ENCODE measurements around the gene AP3S1. TPM values are rescaled to one million over a fixed set of nuclear protein-coding genes. Genes with fewer than 3 reads are reported as not detected.
A peak's percentile ranks its signal among the peaks of the same experiment; 100 is the strongest.

The AP3S1 gene
- polyA plus RNA-seq = 121 TPM
- long read RNA-seq, donor 1, transcript AP3S1-201 (6 exons, 1,730 nt) = major isoform, 38 of 38 reads
- long read RNA-seq, donor 1, partial matches to known transcripts = 0 of 38 reads
- long read RNA-seq, donor 1, other reads (novel, unspliced or antisense) = 0 of 38 reads
- long read RNA-seq, donor 2, transcript AP3S1-201 (6 exons, 1,730 nt) = major isoform, 84 of 201 reads
- long read RNA-seq, donor 2, partial matches to known transcripts = 117 of 201 reads
- long read RNA-seq, donor 2, other reads (novel, unspliced or antisense) = 0 of 201 reads
- long read RNA-seq, donor 3, transcript AP3S1-201 (6 exons, 1,730 nt) = major isoform, 91 of 98 reads
- long read RNA-seq, donor 3, partial matches to known transcripts = 5 of 98 reads
- long read RNA-seq, donor 3, other reads (novel, unspliced or antisense) = 0 of 98 reads
- long read RNA-seq, donor 4, transcript AP3S1-201 (6 exons, 1,730 nt) = major isoform, 12 of 12 reads
- long read RNA-seq, donor 4, partial matches to known transcripts = 0 of 12 reads
- long read RNA-seq, donor 4, other reads (novel, unspliced or antisense) = 0 of 12 reads
- long read RNA-seq, donor 5, transcript AP3S1-201 (6 exons, 1,730 nt) = major isoform, 26 of 28 reads
- long read RNA-seq, donor 5, partial matches to known transcripts = 0 of 28 reads
- long read RNA-seq, donor 5, other reads (novel, unspliced or antisense) = 0 of 28 reads
- long read RNA-seq, donor 6, transcript AP3S1-201 (6 exons, 1,730 nt) = major isoform, 48 of 48 reads
- long read RNA-seq, donor 6, partial matches to known transcripts = 0 of 48 reads
- long read RNA-seq, donor 6, other reads (novel, unspliced or antisense) = 0 of 48 reads
- long read RNA-seq, donor 7, transcript AP3S1-201 (6 exons, 1,730 nt) = major isoform, 27 of 27 reads
- long read RNA-seq, donor 7, partial matches to known transcripts = 0 of 27 reads
- long read RNA-seq, donor 7, other reads (novel, unspliced or antisense) = 0 of 27 reads
- long read RNA-seq, donor 8, transcript AP3S1-201 (6 exons, 1,730 nt) = major isoform, 54 of 54 reads
- long read RNA-seq, donor 8, partial matches to known transcripts = 0 of 54 reads
- long read RNA-seq, donor 8, other reads (novel, unspliced or antisense) = 0 of 54 reads
- long read RNA-seq, donor 9, transcript AP3S1-201 (6 exons, 1,730 nt) = major isoform, 69 of 69 reads
- long read RNA-seq, donor 9, partial matches to known transcripts = 0 of 69 reads
- long read RNA-seq, donor 9, other reads (novel, unspliced or antisense) = 0 of 69 reads
- long read RNA-seq, donor 10, transcript AP3S1-201 (6 exons, 1,730 nt) = major isoform, 64 of 212 reads
- long read RNA-seq, donor 10, partial matches to known transcripts = 147 of 212 reads
- long read RNA-seq, donor 10, other reads (novel, unspliced or antisense) = 0 of 212 reads
- long read RNA-seq, donor 11, transcript AP3S1-201 (6 exons, 1,730 nt) = major isoform, 52 of 53 reads
- long read RNA-seq, donor 11, partial matches to known transcripts = 0 of 53 reads
- long read RNA-seq, donor 11, other reads (novel, unspliced or antisense) = 0 of 53 reads

- peaks cover 10% of the 10 kb centered on the region for H3K36me3 ChIP-seq (ENCODE audit: control insufficient read depth, insufficient read depth, low read length)
- peak within 1 kb of the TSS; percentile 92 for H3K27ac ChIP-seq (ENCODE audit: low read length)
- no peaks in the 10 kb centered on the region for H3K27me3 ChIP-seq (ENCODE audit: control insufficient read depth, insufficient read depth, low read length)
- H3K4me1 ChIP-seq (ENCODE audit: control insufficient read depth, insufficient read depth, low read length) = peaks cover 3% of the 10 kb centered on the region
- DNase-seq = peak; percentile 92 to 99
- peak within 1 kb of the TSS; percentile 92 for H3K4me3 ChIP-seq (ENCODE audit: low read length)
- WGBS (ENCODE audit: insufficient coverage, low lambda C conversion rate) = no CpG with 5 or more reads among the region's 65 CpGs
- H3K9me3 ChIP-seq (ENCODE audit: control insufficient read depth, low read depth, low read length) = no peaks in the 10 kb centered on the region
Observed at GRCh38 chr5:115841382-115842088, at the start of gene AP3S1, which contains the start of gene ATG12. Gene AP3S1, plus strand, starts transcription at chr5:115841935. Its CDS starts 103 bp downstream, at chr5:115842038. Gene ATG12, minus strand, starts transcription at chr5:115841565. Its CDS starts 13 bp downstream, at chr5:115841552.

DNA sequence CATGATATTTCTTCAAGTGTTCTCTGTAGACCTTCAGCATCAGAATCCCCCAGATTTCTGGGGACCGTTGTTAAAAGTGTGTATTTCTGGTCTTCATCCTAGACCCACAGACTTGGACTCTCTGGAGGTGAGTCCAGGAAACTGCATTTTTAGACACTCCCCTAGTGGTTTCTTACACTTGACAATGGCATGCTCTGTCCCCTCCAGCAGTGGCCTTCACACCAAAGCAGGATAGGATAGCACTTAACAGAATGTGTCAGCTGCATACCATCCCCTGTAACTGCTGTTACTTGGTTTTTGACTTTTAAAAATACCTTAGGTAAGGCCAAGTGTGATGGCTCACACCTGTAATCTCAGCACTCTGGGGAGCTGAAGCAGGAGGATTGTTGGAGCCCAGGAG, 46.0 kb upstream of the AP3S1 start:
- H3K9me3 ChIP-seq (ENCODE audit: control insufficient read depth, low read depth, low read length) = no peaks in the 10 kb centered on the region
- H3K27me3 ChIP-seq (ENCODE audit: control insufficient read depth, insufficient read depth, low read length) = peaks cover 2% of the 10 kb centered on the region
- no peak for DNase-seq
- H3K4me3 ChIP-seq (ENCODE audit: low read length) = no peak overlapping the region
- no peaks in the 10 kb centered on the region for H3K36me3 ChIP-seq (ENCODE audit: control insufficient read depth, insufficient read depth, low read length)
- H3K27ac ChIP-seq (ENCODE audit: low read length) = no peak overlapping the region
- H3K4me1 ChIP-seq (ENCODE audit: control insufficient read depth, insufficient read depth, low read length) = no peaks in the 10 kb centered on the region
- WGBS (ENCODE audit: insufficient coverage, low lambda C conversion rate) = no CpG with 5 or more reads among the region's 1 CpG

DNA sequence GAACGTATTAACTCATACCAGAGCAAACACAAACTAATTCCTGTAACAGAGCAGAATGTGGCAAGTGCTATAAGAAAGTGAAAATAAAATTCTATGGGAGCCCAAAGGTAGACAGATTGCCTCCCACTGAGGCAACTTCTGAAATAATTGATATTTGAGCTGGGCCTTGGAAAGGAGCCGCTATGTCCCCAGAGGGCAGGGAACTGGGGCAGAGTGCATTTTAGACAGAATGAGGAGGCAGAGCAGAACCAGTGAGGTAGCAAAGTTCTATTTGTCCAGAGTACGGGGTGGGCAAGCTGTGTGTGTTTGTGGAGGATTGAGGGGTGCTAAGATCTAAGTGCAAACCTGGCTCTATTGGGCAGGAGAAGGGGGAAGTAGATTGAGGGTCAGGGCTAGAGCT, 45.1 kb upstream of the AP3S1 start:
- peaks cover 2% of the 10 kb centered on the region for H3K27me3 ChIP-seq (ENCODE audit: control insufficient read depth, insufficient read depth, low read length)
- no peak overlapping the region for H3K27ac ChIP-seq (ENCODE audit: low read length)
- H3K4me3 ChIP-seq (ENCODE audit: low read length) = no peak overlapping the region
- H3K4me1 ChIP-seq (ENCODE audit: control insufficient read depth, insufficient read depth, low read length) = no peaks in the 10 kb centered on the region
- no peaks in the 10 kb centered on the region for H3K9me3 ChIP-seq (ENCODE audit: control insufficient read depth, low read depth, low read length)
- no peaks in the 10 kb centered on the region for H3K36me3 ChIP-seq (ENCODE audit: control insufficient read depth, insufficient read depth, low read length)
- DNase-seq = no peak
- WGBS (ENCODE audit: insufficient coverage, low lambda C conversion rate) = 80% methylated on average over 1 of the region's 3 CpGs

DNA sequence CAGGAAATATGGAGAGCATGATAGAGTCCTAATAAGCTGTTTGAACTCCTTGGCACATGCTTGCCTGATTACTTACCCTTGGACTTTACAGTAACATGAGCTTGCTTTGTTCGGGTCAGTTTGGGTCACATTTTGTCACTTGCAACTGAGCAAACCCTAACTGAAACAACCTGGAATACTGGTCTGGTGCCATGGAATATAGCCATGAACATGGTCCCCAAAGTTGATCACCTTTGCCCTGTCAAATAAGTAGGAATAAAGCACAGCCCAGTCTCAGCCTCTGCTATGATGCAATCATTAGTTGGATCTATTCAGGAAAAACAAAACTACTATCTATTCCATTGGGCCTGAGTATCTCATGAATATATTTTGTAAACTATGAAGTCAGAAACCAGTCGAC, 43.5 kb upstream of the AP3S1 start:
- DNase-seq = no peak
- H3K4me1 ChIP-seq (ENCODE audit: control insufficient read depth, insufficient read depth, low read length) = no peaks in the 10 kb centered on the region
- H3K27ac ChIP-seq (ENCODE audit: low read length) = no peak overlapping the region
- no peak overlapping the region for H3K4me3 ChIP-seq (ENCODE audit: low read length)
- H3K9me3 ChIP-seq (ENCODE audit: control insufficient read depth, low read depth, low read length) = no peaks in the 10 kb centered on the region
- 86% methylated on average over 1 of the region's 2 CpGs for WGBS (ENCODE audit: insufficient coverage, low lambda C conversion rate)
- peaks cover 3% of the 10 kb centered on the region for H3K27me3 ChIP-seq (ENCODE audit: control insufficient read depth, insufficient read depth, low read length)
- H3K36me3 ChIP-seq (ENCODE audit: control insufficient read depth, insufficient read depth, low read length) = no peaks in the 10 kb centered on the region

- H3K4me3 ChIP-seq (ENCODE audit: low read length) = no peak overlapping the region
- peaks cover 2% of the 10 kb centered on the region for H3K27me3 ChIP-seq (ENCODE audit: control insufficient read depth, insufficient read depth, low read length)
- no CpG with 5 or more reads among the region's 2 CpGs for WGBS (ENCODE audit: insufficient coverage, low lambda C conversion rate)
- H3K27ac ChIP-seq (ENCODE audit: low read length) = no peak overlapping the region
- no peak for DNase-seq
- no peaks in the 10 kb centered on the region for H3K9me3 ChIP-seq (ENCODE audit: control insufficient read depth, low read depth, low read length)
- no peaks in the 10 kb centered on the region for H3K36me3 ChIP-seq (ENCODE audit: control insufficient read depth, insufficient read depth, low read length)
- H3K4me1 ChIP-seq (ENCODE audit: control insufficient read depth, insufficient read depth, low read length) = no peaks in the 10 kb centered on the region
Observed at GRCh38 chr5:115800108-115800507, 41.6 kb upstream of the AP3S1 start.

GRCh38 chr5:115801152-115801551, 40.6 kb upstream of the AP3S1 start:
- Histone ChIP-seq H3K27ac (ENCODE audit: low read length) (no peak overlapping the region), H3K36me3 (ENCODE audit: control insufficient read depth, insufficient read depth, low read length) (no peaks in the 10 kb centered on the region), H3K4me1 (ENCODE audit: control insufficient read depth, insufficient read depth, low read length) (no peaks in the 10 kb centered on the region), H3K4me3 (ENCODE audit: low read length) (no peak overlapping the region), H3K27me3 (ENCODE audit: control insufficient read depth, insufficient read depth, low read length) (peaks cover 2% of the 10 kb centered on the region), H3K9me3 (ENCODE audit: control insufficient read depth, low read depth, low read length) (no peaks in the 10 kb centered on the region)
- DNase-seq = no peak
- WGBS (ENCODE audit: insufficient coverage, low lambda C conversion rate) = no CpG with 5 or more reads among the region's 2 CpGs

DNA sequence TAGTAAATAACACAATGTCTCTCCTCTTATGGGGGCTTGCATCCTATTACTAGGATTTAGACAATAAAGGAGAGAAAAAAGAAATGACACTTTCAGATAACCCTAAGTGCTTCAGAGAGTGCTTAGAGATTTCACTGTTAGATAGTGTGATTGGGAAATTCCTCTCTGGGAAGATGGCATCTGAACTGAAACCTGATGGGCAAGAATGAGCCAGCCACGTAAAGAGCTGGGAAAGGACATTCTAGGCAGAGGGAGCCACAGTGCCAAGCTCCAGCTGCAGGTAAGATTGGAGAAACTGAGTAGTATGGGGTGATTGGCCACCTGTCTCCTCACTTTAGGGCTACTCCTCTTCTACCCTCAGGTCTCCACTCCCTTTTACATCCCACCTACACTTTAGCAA, 39.8 kb upstream of the AP3S1 start:
- H3K4me3 ChIP-seq (ENCODE audit: low read length) = no peak overlapping the region
- no peaks in the 10 kb centered on the region for H3K9me3 ChIP-seq (ENCODE audit: control insufficient read depth, low read depth, low read length)
- no CpG with 5 or more reads among the region's 1 CpG for WGBS (ENCODE audit: insufficient coverage, low lambda C conversion rate)
- H3K36me3 ChIP-seq (ENCODE audit: control insufficient read depth, insufficient read depth, low read length) = no peaks in the 10 kb centered on the region
- H3K27me3 ChIP-seq (ENCODE audit: control insufficient read depth, insufficient read depth, low read length) = peaks cover 2% of the 10 kb centered on the region
- no peak for DNase-seq
- no peak overlapping the region for H3K27ac ChIP-seq (ENCODE audit: low read length)
- no peaks in the 10 kb centered on the region for H3K4me1 ChIP-seq (ENCODE audit: control insufficient read depth, insufficient read depth, low read length)

DNA sequence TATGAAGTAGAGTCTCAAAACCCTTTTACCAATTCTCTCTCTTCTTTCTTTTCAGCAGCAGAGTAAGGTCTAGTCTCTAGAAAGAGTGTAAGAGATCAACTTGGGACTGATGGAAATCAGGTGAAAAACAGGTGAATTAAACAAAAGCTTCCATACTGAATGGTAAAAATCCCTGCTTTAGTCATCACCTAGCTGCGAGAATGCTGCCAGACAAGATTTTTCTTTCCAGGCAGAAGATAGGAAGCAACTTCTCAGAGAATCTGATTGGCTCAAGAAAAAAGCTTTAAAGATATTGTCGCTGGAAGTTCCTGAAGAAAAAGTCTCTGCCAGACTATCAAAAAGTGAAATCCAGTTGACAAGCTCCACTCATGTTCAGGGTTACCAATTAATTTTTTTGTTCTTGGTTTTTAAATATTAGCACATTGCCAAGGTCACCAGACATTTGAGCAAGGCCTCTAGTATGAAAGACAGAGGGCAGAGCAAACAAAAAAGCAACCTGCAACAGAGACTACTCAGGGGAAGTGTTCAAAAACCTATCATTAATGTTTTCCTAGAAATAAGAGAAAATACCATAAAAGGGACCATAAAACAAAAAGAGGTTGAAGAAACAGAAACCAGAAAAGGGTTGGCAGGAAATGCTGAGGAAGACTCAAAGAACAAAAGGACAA, 34.6 kb upstream of the AP3S1 start:
- H3K27me3 ChIP-seq (ENCODE audit: control insufficient read depth, insufficient read depth, low read length) = peaks cover 2% of the 10 kb centered on the region
- H3K4me1 ChIP-seq (ENCODE audit: control insufficient read depth, insufficient read depth, low read length) = no peaks in the 10 kb centered on the region
- H3K9me3 ChIP-seq (ENCODE audit: control insufficient read depth, low read depth, low read length) = no peaks in the 10 kb centered on the region
- 17% methylated on average over 1 of the region's 2 CpGs for WGBS (ENCODE audit: insufficient coverage, low lambda C conversion rate)
- H3K4me3 ChIP-seq (ENCODE audit: low read length) = no peak overlapping the region
- H3K27ac ChIP-seq (ENCODE audit: low read length) = no peak overlapping the region
- no peaks in the 10 kb centered on the region for H3K36me3 ChIP-seq (ENCODE audit: control insufficient read depth, insufficient read depth, low read length)
- no peak for DNase-seq

- Histone ChIP-seq H3K36me3 (ENCODE audit: control insufficient read depth, insufficient read depth, low read length) (no peaks in the 10 kb centered on the region), H3K27ac (ENCODE audit: low read length) (no peak overlapping the region), H3K9me3 (ENCODE audit: control insufficient read depth, low read depth, low read length) (no peaks in the 10 kb centered on the region), H3K4me1 (ENCODE audit: control insufficient read depth, insufficient read depth, low read length) (no peaks in the 10 kb centered on the region), H3K27me3 (ENCODE audit: control insufficient read depth, insufficient read depth, low read length) (peaks cover 4% of the 10 kb centered on the region), H3K4me3 (ENCODE audit: low read length) (no peak overlapping the region)
- no peak for DNase-seq
- 92% methylated on average over 2 of the region's 2 CpGs for WGBS (ENCODE audit: insufficient coverage, low lambda C conversion rate)
Observed at GRCh38 chr5:115807654-115808052, 34.1 kb upstream of the AP3S1 start.
